Measurements from ENCODE around the gene PARP3.

Gene PARP3

DNA sequence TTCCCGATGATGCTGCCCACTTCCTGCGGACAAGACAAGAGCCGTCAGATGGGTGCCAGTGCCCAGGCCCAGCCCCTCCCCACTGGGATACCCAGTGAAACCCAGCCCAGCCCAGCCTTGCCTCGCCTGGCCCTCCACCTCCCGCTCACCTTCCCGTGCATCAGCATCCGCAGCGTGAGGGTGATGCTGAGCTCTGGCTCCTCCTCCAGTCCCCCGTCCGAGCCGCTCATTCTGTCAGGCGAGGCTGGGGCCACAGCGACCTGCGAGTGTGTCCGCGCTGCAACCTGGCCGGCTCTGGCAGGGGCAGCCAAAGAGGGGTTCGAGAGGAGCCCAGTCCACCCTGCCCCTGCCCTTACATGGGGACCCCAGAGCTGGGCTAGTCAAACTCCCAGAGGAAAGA lies 18.8 kb downstream of the PARP3 start:
- Histone ChIP-seq H3K4ac (ENCODE audit: low read depth, low read length) (no peak overlapping the region), H3K79me2 (ENCODE audit: control insufficient read depth, insufficient read depth, low read length) (no peaks in the 10 kb centered on the region), H3K56ac (ENCODE audit: low read length) (no peak overlapping the region), H3K23ac (ENCODE audit: low read length) (no peak overlapping the region), H3K79me1 (ENCODE audit: low read length) (peaks cover 1% of the 10 kb centered on the region), H4K8ac (ENCODE audit: low read depth, low read length) (no peak overlapping the region), H3K4me3 (ENCODE audit: low read length) (no peak overlapping the region), H3K18ac (ENCODE audit: low read length) (no peak overlapping the region), H3K9ac (ENCODE audit: low read length) (no peak overlapping the region), H2AK5ac (ENCODE audit: low read length) (no peak overlapping the region), H3K27me3 (ENCODE audit: insufficient read depth, low read length, poor library complexity) (no peaks in the 10 kb centered on the region), H3K27ac (ENCODE audit: low read depth, low read length) (no peak overlapping the region), H4K5ac (ENCODE audit: low read length) (no peak overlapping the region), H2BK120ac (ENCODE audit: low read depth, low read length) (no peak overlapping the region), H2BK5ac (ENCODE audit: low read length) (no peak overlapping the region), H3K4me2 (ENCODE audit: low read length) (no peak overlapping the region), H3K36me3 (ENCODE audit: control insufficient read depth, insufficient read depth, low read length) (peaks cover 3% of the 10 kb centered on the region), H2BK15ac (replicated peaks; ENCODE audit: low read depth) (no peak overlapping the region), H3K4me1 (ENCODE audit: control insufficient read depth, low read depth, low read length) (peaks cover 2% of the 10 kb centered on the region)
- WGBS (ENCODE audit: extremely low coverage, insufficient coverage, low lambda C conversion rate): no CpG with 5 or more reads among the region's 18 CpGs
- DNase-seq: no peak

DNA sequence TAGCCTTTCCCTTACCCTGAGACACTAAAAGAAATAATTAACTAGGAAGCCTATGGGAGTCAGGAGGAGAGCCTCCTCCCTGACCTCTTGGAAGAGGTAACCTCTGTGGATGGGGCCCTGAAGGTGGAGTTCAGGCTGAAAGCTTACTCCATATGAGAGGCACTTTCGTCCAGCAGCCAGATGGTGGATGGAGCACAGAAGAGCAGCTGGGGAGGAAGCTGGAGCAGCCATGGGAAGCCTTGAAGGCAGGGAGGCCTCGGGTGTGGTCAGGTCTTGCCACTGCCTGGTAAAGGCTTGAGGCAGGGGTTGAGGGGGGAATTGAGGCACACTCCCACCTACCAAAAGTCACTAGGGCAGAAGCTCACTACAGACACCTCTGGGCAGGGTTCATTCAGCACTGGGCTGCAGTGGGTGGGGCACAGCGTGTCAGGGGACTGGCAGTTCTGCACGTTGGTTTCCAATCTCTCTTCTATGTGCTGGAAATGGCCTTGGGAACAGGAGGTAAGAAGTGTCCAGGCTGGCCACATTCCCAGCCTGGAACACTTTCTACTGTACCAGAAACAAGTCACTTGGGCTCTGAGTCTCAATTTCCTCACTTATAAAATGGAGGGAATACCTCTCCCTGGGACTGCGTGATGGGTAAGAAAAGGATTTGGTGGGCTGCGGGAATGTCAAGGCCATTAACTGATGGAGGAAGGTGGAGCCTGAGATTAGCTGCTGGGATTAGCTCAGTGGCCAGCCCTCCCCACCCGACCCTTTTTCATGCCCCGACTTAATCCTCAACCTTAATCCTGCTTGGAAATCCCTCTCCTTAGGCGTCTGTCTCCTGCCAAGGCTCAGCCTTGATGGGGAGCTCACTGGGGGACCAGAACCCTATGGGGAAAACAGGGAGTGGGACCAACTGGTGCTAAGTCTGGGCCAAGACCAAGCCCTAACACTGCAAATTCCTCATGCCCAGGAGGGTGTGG lies 19.7 kb downstream of the PARP3 start:
- no peak overlapping the region for H2BK120ac ChIP-seq (ENCODE audit: low read depth, low read length)
- no peak overlapping the region for H3K4me3 ChIP-seq (ENCODE audit: low read length)
- H3K27ac ChIP-seq (ENCODE audit: low read depth, low read length): no peak overlapping the region
- H3K36me3 ChIP-seq (ENCODE audit: control insufficient read depth, insufficient read depth, low read length): peaks cover 3% of the 10 kb centered on the region
- peaks cover 5% of the 10 kb centered on the region for H3K79me1 ChIP-seq (ENCODE audit: low read length)
- no peak overlapping the region for H2BK5ac ChIP-seq (ENCODE audit: low read length)
- no peak overlapping the region for H4K5ac ChIP-seq (ENCODE audit: low read length)
- no peak overlapping the region for H3K9ac ChIP-seq (ENCODE audit: low read length)
- no peak overlapping the region for H2AK5ac ChIP-seq (ENCODE audit: low read length)
- no CpG with 5 or more reads among the region's 9 CpGs for WGBS (ENCODE audit: extremely low coverage, insufficient coverage, low lambda C conversion rate)
- H3K56ac ChIP-seq (ENCODE audit: low read length): no peak overlapping the region
- no peak overlapping the region for H3K23ac ChIP-seq (ENCODE audit: low read length)
- H3K79me2 ChIP-seq (ENCODE audit: control insufficient read depth, insufficient read depth, low read length): no peaks in the 10 kb centered on the region
- DNase-seq: no peak
- H2BK15ac ChIP-seq (replicated peaks; ENCODE audit: low read depth): no peak overlapping the region
- no peaks in the 10 kb centered on the region for H3K27me3 ChIP-seq (ENCODE audit: insufficient read depth, low read length, poor library complexity)
- H3K4me1 ChIP-seq (ENCODE audit: control insufficient read depth, low read depth, low read length): peaks cover 7% of the 10 kb centered on the region
- no peak overlapping the region for H3K4ac ChIP-seq (ENCODE audit: low read depth, low read length)
- no peak overlapping the region for H4K8ac ChIP-seq (ENCODE audit: low read depth, low read length)
- no peak overlapping the region for H3K18ac ChIP-seq (ENCODE audit: low read length)
- no peak overlapping the region for H3K4me2 ChIP-seq (ENCODE audit: low read length)

DNA sequence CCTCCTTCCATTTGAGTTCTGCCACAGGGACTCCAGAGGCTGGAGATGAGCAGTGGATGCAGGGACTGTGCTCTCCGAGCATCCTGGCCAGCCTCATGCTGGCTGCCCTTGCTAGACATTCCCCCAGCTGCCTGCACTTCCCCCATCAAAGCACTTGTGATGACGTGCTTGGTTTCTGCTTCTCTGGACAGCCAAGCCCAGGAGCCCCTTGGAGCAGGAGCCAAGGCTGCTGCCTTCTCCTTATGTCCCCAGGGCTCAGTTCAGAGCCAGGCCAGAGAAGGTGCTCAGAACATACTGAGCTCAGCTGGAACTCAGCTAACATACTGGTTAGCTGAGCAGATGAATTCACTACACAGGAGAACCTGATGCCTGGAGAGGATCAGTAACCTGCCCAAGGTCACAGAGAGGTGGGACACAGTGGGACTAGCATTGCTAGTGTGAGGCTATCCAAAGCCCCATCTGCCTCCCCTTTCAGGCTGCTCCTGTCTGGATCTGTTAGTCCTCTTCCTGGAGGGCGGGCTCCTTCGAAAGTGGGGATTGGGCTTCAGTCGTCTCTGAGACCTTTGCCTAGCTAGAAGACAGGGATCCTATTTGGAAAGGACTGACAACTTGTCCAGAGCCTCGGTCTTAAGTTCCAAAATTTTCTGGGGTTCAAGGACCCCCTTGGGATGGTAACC lies 20.8 kb downstream of the PARP3 start:
- no peak overlapping the region for H2BK120ac ChIP-seq (ENCODE audit: low read depth, low read length)
- peaks cover 6% of the 10 kb centered on the region for H3K79me1 ChIP-seq (ENCODE audit: low read length)
- no peak overlapping the region for H3K4me3 ChIP-seq (ENCODE audit: low read length)
- H4K8ac ChIP-seq (ENCODE audit: low read depth, low read length): no peak overlapping the region
- no peak overlapping the region for H3K4ac ChIP-seq (ENCODE audit: low read depth, low read length)
- no peak overlapping the region for H3K27ac ChIP-seq (ENCODE audit: low read depth, low read length)
- no peak overlapping the region for H2AK5ac ChIP-seq (ENCODE audit: low read length)
- H3K18ac ChIP-seq (ENCODE audit: low read length): no peak overlapping the region
- H3K4me2 ChIP-seq (ENCODE audit: low read length): no peak overlapping the region
- H3K56ac ChIP-seq (ENCODE audit: low read length): no peak overlapping the region
- no CpG with 5 or more reads among the region's 6 CpGs for WGBS (ENCODE audit: extremely low coverage, insufficient coverage, low lambda C conversion rate)
- no peak overlapping the region for H2BK5ac ChIP-seq (ENCODE audit: low read length)
- no peak for DNase-seq
- no peak overlapping the region for H3K23ac ChIP-seq (ENCODE audit: low read length)
- H3K9ac ChIP-seq (ENCODE audit: low read length): no peak overlapping the region
- H2BK15ac ChIP-seq (replicated peaks; ENCODE audit: low read depth): no peak overlapping the region
- no peaks in the 10 kb centered on the region for H3K79me2 ChIP-seq (ENCODE audit: control insufficient read depth, insufficient read depth, low read length)
- H4K5ac ChIP-seq (ENCODE audit: low read length): no peak overlapping the region
- H3K36me3 ChIP-seq (ENCODE audit: control insufficient read depth, insufficient read depth, low read length): peaks cover 3% of the 10 kb centered on the region
- H3K27me3 ChIP-seq (ENCODE audit: insufficient read depth, low read length, poor library complexity): no peaks in the 10 kb centered on the region
- H3K4me1 ChIP-seq (ENCODE audit: control insufficient read depth, low read depth, low read length): peaks cover 8% of the 10 kb centered on the region

DNA sequence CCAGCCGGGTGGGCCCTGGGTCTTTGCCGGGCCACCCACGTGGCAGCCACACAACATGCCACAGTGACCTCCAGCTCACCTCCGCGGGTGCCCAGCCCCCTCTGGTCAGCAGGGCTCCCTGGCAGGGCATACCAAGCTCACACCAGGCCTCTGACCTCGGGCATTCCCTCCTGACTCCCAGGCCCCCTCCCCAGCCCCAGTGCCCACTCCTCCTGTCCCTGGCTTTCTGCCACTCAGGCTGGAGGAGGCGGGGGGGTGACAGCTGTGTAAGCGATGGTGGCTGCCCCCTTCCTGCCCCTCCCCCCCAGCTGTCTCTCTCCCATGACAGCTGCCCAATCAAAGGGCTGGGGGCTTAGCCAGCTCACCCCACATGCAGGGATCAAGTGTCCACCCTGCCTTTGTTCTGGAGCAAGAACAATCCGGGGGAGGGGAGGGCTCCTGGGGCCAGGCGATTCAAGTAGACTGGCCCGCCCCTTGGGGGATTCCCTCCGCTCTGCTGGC lies 21.8 kb downstream of the PARP3 start:
- Histone ChIP-seq H3K4me2 (ENCODE audit: low read length) (no peak overlapping the region), H3K9ac (ENCODE audit: low read length) (no peak overlapping the region), H3K4me1 (ENCODE audit: control insufficient read depth, low read depth, low read length) (peaks cover 13% of the 10 kb centered on the region), H2AK5ac (ENCODE audit: low read length) (no peak overlapping the region), H3K4me3 (ENCODE audit: low read length) (no peak overlapping the region), H4K5ac (ENCODE audit: low read length) (no peak overlapping the region), H3K23ac (ENCODE audit: low read length) (no peak overlapping the region), H2BK120ac (ENCODE audit: low read depth, low read length) (no peak overlapping the region), H4K8ac (ENCODE audit: low read depth, low read length) (no peak overlapping the region), H3K18ac (ENCODE audit: low read length) (no peak overlapping the region), H3K79me1 (ENCODE audit: low read length) (peaks cover 6% of the 10 kb centered on the region), H3K27me3 (ENCODE audit: insufficient read depth, low read length, poor library complexity) (no peaks in the 10 kb centered on the region), H3K79me2 (ENCODE audit: control insufficient read depth, insufficient read depth, low read length) (no peaks in the 10 kb centered on the region), H3K27ac (ENCODE audit: low read depth, low read length) (no peak overlapping the region), H2BK5ac (ENCODE audit: low read length) (no peak overlapping the region), H3K56ac (ENCODE audit: low read length) (no peak overlapping the region), H3K4ac (ENCODE audit: low read depth, low read length) (no peak overlapping the region), H3K36me3 (ENCODE audit: control insufficient read depth, insufficient read depth, low read length) (peaks cover 2% of the 10 kb centered on the region), H2BK15ac (replicated peaks; ENCODE audit: low read depth) (no peak overlapping the region)
- no peak for DNase-seq
- WGBS (ENCODE audit: extremely low coverage, insufficient coverage, low lambda C conversion rate): no CpG with 5 or more reads among the region's 12 CpGs

DNA sequence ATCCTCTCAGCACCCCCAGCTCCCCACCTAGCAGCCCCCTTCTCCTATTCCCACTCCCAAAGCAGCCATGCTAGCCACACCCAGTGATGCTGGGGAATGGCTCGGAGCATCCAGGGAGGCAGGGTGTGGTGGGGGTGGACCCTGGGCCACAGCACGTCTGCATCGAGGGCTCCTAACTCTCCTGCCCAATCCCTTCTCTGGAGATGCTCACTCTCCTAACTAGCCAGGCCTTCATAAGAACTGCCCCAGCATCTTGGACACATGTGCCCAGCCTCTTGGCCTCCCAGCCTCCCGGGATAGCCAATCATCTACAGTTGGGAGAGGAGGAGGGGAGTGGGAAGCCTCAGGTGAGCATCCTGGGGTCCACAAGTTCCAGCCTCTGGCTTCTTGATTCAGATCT lies 22.4 kb downstream of the PARP3 start:
- peaks cover 6% of the 10 kb centered on the region for H3K79me1 ChIP-seq (ENCODE audit: low read length)
- H3K4ac ChIP-seq (ENCODE audit: low read depth, low read length): no peak overlapping the region
- H3K79me2 ChIP-seq (ENCODE audit: control insufficient read depth, insufficient read depth, low read length): no peaks in the 10 kb centered on the region
- DNase-seq: no peak
- H4K5ac ChIP-seq (ENCODE audit: low read length): no peak overlapping the region
- peaks cover 13% of the 10 kb centered on the region for H3K4me1 ChIP-seq (ENCODE audit: control insufficient read depth, low read depth, low read length)
- peaks cover 2% of the 10 kb centered on the region for H3K36me3 ChIP-seq (ENCODE audit: control insufficient read depth, insufficient read depth, low read length)
- H2BK5ac ChIP-seq (ENCODE audit: low read length): no peak overlapping the region
- no peaks in the 10 kb centered on the region for H3K27me3 ChIP-seq (ENCODE audit: insufficient read depth, low read length, poor library complexity)
- no CpG with 5 or more reads among the region's 4 CpGs for WGBS (ENCODE audit: extremely low coverage, insufficient coverage, low lambda C conversion rate)
- no peak overlapping the region for H3K23ac ChIP-seq (ENCODE audit: low read length)
- H3K27ac ChIP-seq (ENCODE audit: low read depth, low read length): no peak overlapping the region
- no peak overlapping the region for H2AK5ac ChIP-seq (ENCODE audit: low read length)
- H3K9ac ChIP-seq (ENCODE audit: low read length): no peak overlapping the region
- H3K4me2 ChIP-seq (ENCODE audit: low read length): no peak overlapping the region
- no peak overlapping the region for H3K18ac ChIP-seq (ENCODE audit: low read length)
- no peak overlapping the region for H3K56ac ChIP-seq (ENCODE audit: low read length)
- no peak overlapping the region for H2BK15ac ChIP-seq (replicated peaks; ENCODE audit: low read depth)
- no peak overlapping the region for H2BK120ac ChIP-seq (ENCODE audit: low read depth, low read length)
- H4K8ac ChIP-seq (ENCODE audit: low read depth, low read length): no peak overlapping the region
- no peak overlapping the region for H3K4me3 ChIP-seq (ENCODE audit: low read length)
